RPMI7951 (cell line): Measurements from ENCODE around the gene TMEM181. TPM values are rescaled to one million over a fixed set of nuclear protein-coding genes. Genes with fewer than 3 reads are reported as not detected.

Experiments used
- DNase-seq: peaks from one replicate; pipeline ENCODE4 v3.0.0-alpha.2; 2012; ENCODE audit warnings: low read depth
- total RNA-seq: library from RNA; depleted of rRNA; stranded (reverse); fragments of >200 nt; shearing (Covaris generic); gene quantifications from 2 replicates; pipeline ENCODE4 v1.2.3, GENCODE V29; 2014

The TMEM181 gene
- total RNA-seq, 1 experiment from 2014 or later: 37.6 TPM

DNA sequence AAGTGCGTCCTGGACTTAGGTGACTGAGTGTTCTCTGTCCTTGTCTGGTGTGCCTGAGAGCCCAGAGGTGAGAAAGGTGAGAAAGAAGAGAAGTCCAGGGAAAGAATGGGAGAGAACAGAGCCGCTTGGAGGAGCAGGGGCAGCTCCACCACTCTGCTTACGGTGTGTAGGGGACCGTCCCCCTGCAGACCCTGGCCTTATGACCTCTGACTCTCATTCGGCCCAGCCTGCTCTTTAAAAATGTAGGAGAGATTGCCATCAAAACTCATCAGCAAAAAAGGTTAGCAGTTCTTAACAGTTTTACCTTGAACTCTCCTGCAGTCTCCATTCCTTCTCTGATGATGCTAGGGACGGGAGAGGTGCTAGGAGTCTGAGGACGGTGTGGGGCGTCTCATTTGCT, 2.0 kb downstream of the TMEM181 start:
- no peak for DNase-seq

GRCh38 chr6:158564243-158565121, 4.6 kb downstream of the TMEM181 start:
- DNase-seq: no peak

DNA sequence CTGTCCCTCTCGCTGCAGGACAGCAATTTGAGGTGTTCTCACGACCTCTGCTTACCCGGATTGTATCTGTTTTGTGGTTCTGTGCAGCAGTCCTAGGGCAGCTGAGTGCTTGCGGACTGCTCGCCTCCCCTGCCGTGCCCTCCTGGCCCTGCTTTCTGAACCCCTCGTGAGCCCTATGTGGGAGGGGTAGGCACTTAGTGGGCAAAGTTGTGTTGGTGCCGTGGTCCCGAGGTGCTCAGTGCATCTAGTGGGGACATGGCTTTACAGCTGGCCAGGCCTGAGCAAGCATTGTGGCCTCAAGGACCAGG, 5.2 kb downstream of the TMEM181 start:
- no peak for DNase-seq

GRCh38 chr6:158565482-158566040, 5.7 kb downstream of the TMEM181 start:
- no peak for DNase-seq

DNA sequence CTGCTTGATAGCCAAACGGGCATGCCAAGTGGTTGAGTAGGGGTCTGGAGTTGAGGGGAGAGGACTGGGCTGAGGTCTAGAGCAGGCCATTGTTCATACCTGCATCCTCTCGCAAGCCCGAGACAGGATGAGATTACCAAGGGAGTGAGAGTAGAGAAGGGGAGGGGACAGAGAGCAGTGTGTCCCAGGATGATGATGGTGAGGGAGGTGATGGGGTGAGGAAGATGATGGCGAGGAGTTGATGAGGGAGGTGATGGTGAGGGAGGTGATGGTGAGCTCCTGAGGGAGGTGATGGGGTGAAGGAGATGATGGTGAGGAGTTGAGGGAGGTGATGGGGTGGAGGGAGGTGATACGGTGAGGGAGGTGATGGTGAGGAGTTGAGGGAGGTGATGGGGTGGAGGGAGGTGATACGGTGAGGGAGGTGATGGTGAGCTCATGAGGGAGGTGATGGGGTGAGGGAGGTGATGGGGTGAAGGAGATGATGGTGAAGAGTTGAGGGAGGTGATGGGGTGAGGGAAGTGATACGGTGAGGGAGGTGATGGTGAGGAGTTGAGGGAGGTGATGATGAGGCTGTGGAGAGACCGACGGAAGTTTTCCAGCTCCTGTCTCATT, 6.4 kb downstream of the TMEM181 start:
- no peak for DNase-seq

DNA sequence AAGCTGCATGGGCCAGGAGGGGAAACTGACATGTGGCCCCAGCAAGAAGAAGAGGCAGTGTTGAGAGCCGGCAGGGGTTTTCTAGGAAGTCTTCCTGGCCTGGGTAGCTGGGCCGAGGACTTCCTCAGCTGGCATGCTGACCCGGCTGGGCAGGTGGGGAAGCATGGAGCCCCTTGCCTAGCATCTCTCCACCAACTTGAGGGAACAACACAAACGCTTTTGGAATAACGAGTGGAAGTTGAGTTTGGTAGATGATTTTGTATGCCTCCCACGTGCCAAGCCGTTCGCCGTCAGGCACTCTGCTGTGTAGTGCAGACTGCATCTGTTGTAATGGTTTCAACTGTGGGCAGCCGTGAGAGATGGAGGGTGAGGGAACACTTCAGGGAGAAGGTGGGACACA, 7.3 kb downstream of the TMEM181 start:
- DNase-seq: no peak

- DNase-seq: no peak
Measured at GRCh38 chr6:158567871-158568401, 8.0 kb downstream of the TMEM181 start.

GRCh38 chr6:158568549-158568948, 8.7 kb downstream of the TMEM181 start:
- no peak for DNase-seq

- DNase-seq: no peak
Measured at GRCh38 chr6:158569036-158569435, 9.1 kb downstream of the TMEM181 start.

- no peak for DNase-seq
Measured at GRCh38 chr6:158570681-158570962, 10.7 kb downstream of the TMEM181 start.

- no peak for DNase-seq
Measured at GRCh38 chr6:158571826-158572652, 12.1 kb downstream of the TMEM181 start.

GRCh38 chr6:158572653-158573541, 13.0 kb downstream of the TMEM181 start:
- DNase-seq: no peak

GRCh38 chr6:158573542-158573931, 13.6 kb downstream of the TMEM181 start:
- no peak for DNase-seq

DNA sequence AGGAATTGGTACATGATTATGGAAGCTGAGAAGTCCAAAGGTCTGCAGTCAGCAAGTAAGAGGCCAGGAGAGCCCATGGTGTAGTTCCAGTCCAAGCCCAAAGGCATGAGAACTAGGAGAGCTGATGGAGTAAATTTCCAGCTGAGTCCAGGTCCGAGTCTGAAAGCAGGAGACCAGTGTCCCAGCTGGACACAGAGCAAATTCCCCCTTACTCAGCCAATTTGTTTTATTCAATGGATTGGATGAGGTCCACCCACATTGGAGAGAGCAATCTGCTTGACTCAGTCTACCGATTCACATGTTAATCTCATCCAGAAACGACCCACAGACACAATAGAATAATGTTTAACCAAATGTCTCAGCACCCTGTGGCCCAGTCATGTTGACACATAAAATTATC, 14.9 kb downstream of the TMEM181 start:
- no peak for DNase-seq

DNA sequence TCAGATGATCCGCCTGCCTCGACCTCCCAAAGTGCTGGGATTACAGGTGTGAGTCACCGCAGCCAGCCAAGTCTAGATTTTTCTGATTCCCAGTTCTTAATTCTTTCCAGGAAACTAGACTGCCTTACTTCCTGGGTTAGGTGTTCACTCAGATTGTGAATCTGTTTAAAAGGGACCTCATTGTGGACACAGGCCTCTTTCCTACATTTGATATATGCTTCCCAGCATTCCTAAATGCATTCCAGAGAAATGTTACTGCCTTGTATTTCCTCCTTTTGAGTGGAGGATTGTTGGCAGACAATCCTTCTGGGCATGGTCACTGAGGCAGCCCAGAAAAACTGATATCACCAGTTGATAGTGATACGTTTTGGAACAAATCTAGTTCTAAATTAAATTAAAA, 15.7 kb downstream of the TMEM181 start:
- DNase-seq: no peak

GRCh38 chr6:158584236-158584651, 24.4 kb downstream of the TMEM181 start:
- no peak for DNase-seq

DNA sequence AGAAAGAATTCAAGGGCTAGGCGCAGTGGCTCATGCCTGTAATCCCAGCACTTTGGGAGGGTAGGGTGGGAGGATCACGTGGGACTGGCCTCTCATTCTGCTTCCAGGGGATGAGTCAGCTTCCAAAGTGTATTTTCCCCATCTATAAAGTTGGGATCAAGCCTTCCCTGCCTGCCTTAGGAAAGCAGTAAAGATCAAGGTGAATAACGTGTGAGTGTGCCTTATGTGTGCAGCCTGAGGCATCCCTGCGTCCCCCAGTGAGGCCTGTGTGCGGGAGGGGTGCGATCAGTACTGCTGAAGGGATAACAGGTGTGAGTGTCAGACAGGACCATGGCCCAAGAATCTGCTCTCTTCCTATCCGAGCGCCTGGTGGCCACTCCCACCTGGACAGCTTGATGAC, 26.8 kb downstream of the TMEM181 start:
- no peak for DNase-seq

DNA sequence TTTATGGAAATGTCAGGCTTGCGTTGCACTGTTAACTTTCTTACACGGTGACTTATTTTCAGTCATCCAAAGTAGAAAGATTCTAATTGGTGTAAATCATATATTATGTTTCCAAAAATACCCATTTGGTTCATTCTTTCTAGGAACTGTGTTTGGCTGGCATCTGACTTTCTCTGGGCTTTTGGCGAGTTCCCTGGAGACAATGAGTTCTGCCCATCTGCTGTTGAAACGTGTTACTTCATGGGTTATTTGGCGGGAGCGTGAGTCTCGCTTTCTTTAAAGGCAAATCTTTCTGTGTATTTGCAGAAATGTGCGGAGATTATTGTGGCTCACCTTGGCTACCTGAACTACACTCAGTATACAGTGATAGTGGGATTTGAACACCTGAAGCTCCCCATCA, 29.5 kb downstream of the TMEM181 start:
- DNase-seq: no peak

DNA sequence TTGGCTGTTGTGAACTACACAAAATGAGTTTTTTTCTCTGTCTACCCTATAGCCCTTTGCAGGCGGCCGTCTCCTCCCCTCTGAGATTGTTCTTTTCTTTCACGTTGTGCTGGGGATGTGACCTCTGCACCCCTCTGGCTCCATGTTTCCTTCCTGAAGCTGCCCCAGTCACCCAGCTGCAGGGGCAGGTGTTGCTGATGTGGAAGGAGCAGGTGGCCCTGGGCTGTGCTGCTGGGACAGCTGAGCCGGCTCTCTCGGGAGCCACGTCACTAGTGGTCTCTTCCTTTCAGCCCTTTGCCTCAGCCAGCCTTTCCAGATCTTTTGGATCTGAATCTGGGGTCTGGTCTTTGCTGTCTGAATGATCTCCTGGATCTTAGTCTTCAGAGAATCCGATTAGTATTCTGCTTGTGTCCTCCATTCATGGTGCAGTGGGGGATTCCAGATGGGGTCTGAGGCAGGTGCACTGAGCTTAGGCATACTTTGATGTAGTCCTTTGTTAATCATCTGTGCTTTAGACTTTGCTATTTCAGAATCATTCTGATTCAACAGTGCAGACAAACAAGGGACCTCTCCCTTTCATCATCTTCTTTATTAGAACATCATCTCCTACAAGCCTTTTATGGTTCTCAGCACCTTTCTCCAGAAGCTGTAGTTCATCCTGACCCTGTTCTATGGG, 31.4 kb downstream of the TMEM181 start:
- no peak for DNase-seq

GRCh38 chr6:158591810-158592209, 31.9 kb downstream of the TMEM181 start:
- DNase-seq: no peak

- no peak for DNase-seq
Measured at GRCh38 chr6:158593670-158594069, 33.8 kb downstream of the TMEM181 start.
